SK-N-MC (cell line): ENCODE data around the gene ARIH1.
"Not testable (repeated sequence)": the region's sequence is repeated elsewhere in the genome, so short reads cannot be mapped to it uniquely, and the experiment has no call there.

Source experiments
- DNase-seq: peaks from one replicate; pipeline ENCODE4 v3.0.0-alpha.2; 2011; ENCODE audit warnings: low read depth, low spot score
- H3K27ac ChIP-seq: fragments of 200-600 bp; sonication (generic); 2 replicates; pipeline ENCODE4 v1.5.1; 2016; ENCODE audit warnings: mixed run types
- H3K36me3 ChIP-seq: fragments of 200-600 bp; sonication (generic); 2 replicates; pipeline ENCODE4 v1.6.1; 2017; ENCODE audit warnings: antibody characterized with exemption, low read length, mixed read lengths; ENCODE audit not compliant: insufficient read depth
- H3K4me3 ChIP-seq: fragments of 200-600 bp; sonication (generic); 2 replicates; pipeline ENCODE4 v1.5.1; 2016
- H3K9ac ChIP-seq: fragments of 200-600 bp; sonication (generic); 2 replicates; pipeline ENCODE4 v1.8.0; 2017; ENCODE audit warnings: mixed run types, mixed read lengths; ENCODE audit not compliant: insufficient read length
- H3K9me3 ChIP-seq: fragments of 200-600 bp; sonication (generic); 2 replicates; pipeline ENCODE4 v1.6.1; 2017; ENCODE audit warnings: low read depth, mild to moderate bottlenecking, antibody characterized with exemption, low read length, moderate library complexity, mixed read lengths
- EZH2 ChIP-seq: fragments of 200-600 bp; sonication (generic); IDR thresholded peaks from one replicate; pipeline ENCODE4 v1.6.1; 2017; ENCODE audit warnings: antibody characterized with exemption
- FOXP2 ChIP-seq: optimal IDR thresholded peaks from 2 replicates; pipeline ENCODE3; 2011; ENCODE audit warnings: mild to moderate bottlenecking, moderate library complexity; ENCODE audit not compliant: insufficient read depth; ENCODE audit errors: extremely low read length, control extremely low read depth
- POLR2AphosphoS5 ChIP-seq: IDR thresholded peaks from 2 replicates; pipeline ENCODE4 v1.6.1; 2012; ENCODE audit warnings: mild to moderate bottlenecking, low read depth, low read length, borderline replicate concordance

The ARIH1 gene

DNA sequence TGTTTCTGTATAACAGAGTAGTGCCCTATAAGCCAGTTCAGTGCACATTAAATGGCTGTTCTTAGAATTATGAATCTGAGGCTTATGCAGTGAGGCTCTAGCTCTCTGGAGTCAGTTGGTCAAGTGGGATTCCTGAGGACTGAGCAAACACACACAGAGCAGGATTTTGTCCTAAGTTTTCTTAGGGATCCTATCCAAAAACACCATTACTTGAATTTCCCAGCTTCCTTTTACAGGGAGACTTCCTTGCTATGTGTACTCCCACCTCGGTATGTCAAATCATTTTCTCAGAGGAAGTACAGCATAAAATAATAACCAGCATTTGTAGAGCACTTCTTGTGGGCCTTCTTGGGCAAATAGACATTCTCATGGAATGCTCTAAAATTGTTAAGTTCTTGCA is 117.2 kb downstream of the ARIH1 start:
- Histone ChIP-seq H3K36me3 (0 out of 2 replicates have a peak, but pooled peaks cover 2% of the 10 kb centered on the region), H3K27ac (peak overlapping the region; percentile 54; the same call in 1 of the 2 replicates), H3K9me3 (no peaks in the 10 kb centered on the region), H3K9ac (no peak overlapping the region), H3K4me3 (no peak overlapping the region)
- DNase-seq = no peak
- no peak for TF ChIP-seq POLR2AphosphoS5
- no peak for TF ChIP-seq EZH2
- no peak for TF ChIP-seq FOXP2

DNA sequence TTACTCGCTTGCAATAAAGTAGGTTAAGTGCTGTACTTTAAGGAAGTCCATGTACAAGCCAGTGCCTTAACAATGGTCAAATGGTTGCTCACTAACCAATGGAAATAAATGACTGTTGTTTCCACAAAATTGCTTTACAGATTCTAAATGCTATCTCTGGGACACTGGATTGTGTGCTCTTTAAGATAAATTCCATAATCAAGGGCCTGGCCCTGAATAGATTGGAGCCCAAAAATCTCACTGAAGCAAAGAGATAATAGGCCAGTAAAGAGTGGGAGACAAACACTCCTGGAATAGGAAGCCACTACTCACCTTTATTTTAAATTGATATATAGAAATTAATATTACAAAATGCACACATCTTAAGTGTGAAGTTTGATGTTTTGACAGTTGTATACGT is 118.0 kb downstream of the ARIH1 start:
- H3K4me3 ChIP-seq = no peak overlapping the region
- no peaks in the 10 kb centered on the region for H3K9me3 ChIP-seq
- H3K27ac ChIP-seq = no peak overlapping the region
- TF ChIP-seq POLR2AphosphoS5 (no peak), FOXP2 (no peak), EZH2 (no peak)
- 0 out of 2 replicates have a peak, but pooled peaks cover 2% of the 10 kb centered on the region for H3K36me3 ChIP-seq
- H3K9ac ChIP-seq = no peak overlapping the region
- DNase-seq = no peak

DNA sequence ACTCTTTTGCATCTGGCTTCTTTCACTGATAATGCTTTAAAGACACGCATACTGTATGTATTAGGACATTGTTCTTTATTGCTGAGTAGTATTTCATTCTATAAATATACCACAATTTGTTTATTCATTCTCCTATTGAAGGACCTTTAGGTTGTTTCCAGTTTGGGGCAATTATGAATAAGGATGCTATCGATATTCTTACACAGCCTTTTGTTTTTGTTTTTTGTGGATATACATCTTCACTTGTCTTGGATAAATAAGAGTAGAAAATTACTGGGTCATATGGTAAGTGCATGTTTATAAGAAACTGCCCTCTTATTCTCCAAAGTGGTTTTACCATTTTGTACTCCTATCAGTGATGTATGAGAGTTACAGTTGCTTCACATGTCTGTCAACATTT is 118.5 kb downstream of the ARIH1 start:
- no peaks in the 10 kb centered on the region for H3K9me3 ChIP-seq
- H3K27ac ChIP-seq = no peak overlapping the region
- H3K9ac ChIP-seq = no peak overlapping the region
- no peak overlapping the region for H3K4me3 ChIP-seq
- H3K36me3 ChIP-seq = 0 out of 2 replicates have a peak, but pooled peaks cover 2% of the 10 kb centered on the region
- TF ChIP-seq FOXP2 (no peak), EZH2 (no peak), POLR2AphosphoS5 (no peak)
- DNase-seq = no peak

DNA sequence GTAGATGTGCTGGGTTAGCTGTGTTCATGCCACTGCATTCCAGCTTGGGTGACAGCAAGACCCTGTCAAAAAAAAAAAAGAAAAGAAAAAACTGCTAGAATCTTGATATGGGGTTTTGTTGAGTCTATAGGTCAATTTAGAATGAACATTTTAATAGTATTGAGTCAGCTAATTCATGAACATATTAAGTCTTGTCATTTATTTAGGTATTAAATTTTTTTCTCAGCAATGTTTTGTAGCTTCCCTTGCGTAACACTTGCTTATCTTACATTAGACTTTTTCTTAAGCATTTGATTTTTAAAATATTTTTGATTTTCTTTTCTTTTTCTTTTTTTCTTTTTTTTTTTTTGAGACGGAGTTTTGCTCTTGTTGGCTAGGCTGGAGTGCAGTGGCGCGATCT is 119.7 kb downstream of the ARIH1 start:
- Histone ChIP-seq H3K9me3 (no peaks in the 10 kb centered on the region), H3K9ac (no peak overlapping the region), H3K27ac (no peak overlapping the region), H3K4me3 (no peak overlapping the region), H3K36me3 (no peaks in the 10 kb centered on the region)
- TF ChIP-seq EZH2 (no peak), POLR2AphosphoS5 (no peak), FOXP2 (no peak)
- DNase-seq = no peak

DNA sequence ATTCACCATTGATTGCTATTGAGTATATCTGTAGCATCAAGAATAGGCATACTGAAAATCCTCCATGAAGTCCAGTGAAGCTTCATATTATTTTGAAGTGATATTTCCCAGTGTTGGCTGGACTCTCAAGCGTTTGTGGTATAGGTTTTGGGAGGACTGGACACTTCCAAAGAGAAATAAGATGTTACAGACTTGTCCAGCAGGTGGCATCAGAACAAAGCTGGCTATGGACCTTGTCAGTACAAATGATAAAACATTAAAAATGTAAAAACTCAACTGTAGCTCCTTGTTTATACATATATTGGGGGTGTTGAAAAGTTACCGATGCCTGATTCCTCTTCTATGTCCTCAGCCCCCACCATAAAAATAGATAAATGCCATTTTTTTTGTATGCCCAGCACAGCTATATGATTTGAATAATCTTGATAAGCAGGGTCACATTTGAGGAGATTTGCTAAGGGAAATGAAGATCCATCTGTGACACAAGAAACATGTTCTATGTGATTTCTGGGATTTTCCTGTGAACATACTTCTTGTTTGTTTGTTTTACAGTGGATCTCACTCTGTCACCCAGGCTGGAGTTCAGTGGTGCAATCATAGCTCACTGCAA is 125.8 kb downstream of the ARIH1 start:
- peak; percentile 10 for DNase-seq
- Histone ChIP-seq H3K36me3 (no peaks in the 10 kb centered on the region), H3K4me3 (no peak overlapping the region), H3K9ac (no peak overlapping the region), H3K9me3 (no peaks in the 10 kb centered on the region), H3K27ac (no peak overlapping the region)
- TF ChIP-seq FOXP2 = no peak
- TF ChIP-seq EZH2 = no peak
- TF ChIP-seq POLR2AphosphoS5 = no peak

DNA sequence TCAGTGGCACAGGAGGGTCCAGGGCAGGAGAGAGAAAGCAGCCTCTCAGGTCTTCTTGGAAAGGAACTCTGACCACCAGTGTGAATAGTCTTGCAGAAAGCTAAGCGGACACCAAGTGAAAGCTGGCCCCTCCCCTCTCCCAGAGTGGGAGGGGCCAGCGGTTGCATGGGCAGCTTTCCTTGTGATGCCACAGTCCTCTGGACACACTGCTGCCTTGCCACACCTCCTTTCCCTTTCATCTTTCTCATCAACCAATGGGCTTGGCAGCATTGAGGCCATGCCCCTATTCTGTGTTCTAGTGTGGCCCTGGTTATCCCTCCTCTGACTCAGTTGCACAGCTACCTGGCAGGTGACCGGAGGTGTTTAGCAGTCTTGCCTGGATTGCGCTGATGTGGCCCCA is 130.7 kb downstream of the ARIH1 start:
- Histone ChIP-seq H3K4me3 (no peak overlapping the region), H3K36me3 (no peaks in the 10 kb centered on the region), H3K9ac (no peak overlapping the region), H3K9me3 (no peaks in the 10 kb centered on the region), H3K27ac (no peak overlapping the region)
- TF ChIP-seq POLR2AphosphoS5 (no peak), FOXP2 (no peak), EZH2 (no peak)
- no peak for DNase-seq

DNA sequence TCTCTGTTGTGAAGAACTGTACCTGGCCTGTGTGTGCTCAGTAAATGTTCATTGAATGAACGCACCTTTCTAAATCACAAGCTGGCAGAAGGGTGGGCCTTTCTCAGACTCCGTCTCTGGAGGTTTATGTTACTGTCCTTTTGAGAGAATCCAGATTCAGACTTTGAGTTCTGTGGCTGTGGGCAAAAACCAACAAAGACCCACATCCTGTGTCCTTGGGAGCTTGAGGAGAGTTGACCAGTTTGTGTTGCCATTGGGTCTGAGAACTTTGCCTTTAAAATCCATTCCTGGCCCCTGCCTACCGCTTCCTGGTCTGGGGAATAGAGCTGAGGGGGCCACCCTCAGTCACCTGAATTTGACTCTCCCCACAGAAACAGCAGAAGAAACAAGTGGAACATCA is 134.0 kb downstream of the ARIH1 start:
- not testable (repeated sequence) for H3K9ac ChIP-seq, H3K27ac ChIP-seq, H3K36me3 ChIP-seq, H3K4me3 ChIP-seq, DNase-seq, H3K9me3 ChIP-seq

DNA sequence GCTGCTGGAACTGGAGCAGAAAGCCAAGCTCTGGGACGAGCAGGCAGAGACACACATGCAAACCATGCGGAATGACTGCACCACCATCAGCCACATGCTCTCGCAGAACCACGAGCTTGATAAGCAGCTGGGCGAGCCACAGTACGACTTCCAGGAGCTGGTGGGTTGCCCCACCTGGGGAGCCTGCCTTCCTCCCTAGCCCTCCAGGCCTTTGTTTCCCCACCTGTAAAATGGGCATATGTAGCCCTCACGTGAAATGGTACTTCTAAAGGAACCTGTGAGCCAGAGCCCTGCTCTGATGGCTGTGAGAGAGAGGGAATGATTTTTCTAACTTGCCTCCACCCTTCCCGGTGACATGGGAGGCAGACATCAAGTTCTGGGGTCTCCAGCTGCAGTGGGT is 135.7 kb downstream of the ARIH1 start:
- H3K9me3 ChIP-seq = no peaks in the 10 kb centered on the region
- DNase-seq = no peak
- H3K9ac ChIP-seq = no peak overlapping the region
- TF ChIP-seq POLR2AphosphoS5 (no peak), EZH2 (no peak), FOXP2 (no peak)
- no peaks in the 10 kb centered on the region for H3K36me3 ChIP-seq
- H3K4me3 ChIP-seq = no peak overlapping the region
- H3K27ac ChIP-seq = no peak overlapping the region

DNA sequence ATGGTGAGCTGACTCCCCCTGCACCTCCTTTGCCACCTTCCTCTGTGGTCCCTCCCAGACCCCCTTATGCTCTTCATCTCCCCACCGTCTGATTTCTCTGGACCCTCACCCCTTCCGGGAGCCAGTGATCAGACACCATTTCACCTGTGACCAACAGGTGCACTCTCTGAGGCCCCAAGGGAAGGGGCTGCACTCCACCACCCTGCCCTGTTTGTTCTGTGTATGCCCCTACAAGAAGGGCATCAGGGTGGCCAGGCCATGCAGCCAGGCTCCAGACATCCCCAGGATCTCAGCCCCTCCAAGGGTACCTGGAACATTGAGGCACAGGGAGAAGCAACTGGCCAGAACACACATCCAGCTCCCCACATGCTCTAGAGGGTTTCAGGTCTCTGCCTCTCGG is 138.2 kb downstream of the ARIH1 start:
- not testable (repeated sequence) for H3K9ac ChIP-seq, DNase-seq, H3K9me3 ChIP-seq, H3K36me3 ChIP-seq, H3K27ac ChIP-seq, H3K4me3 ChIP-seq
